ENCODE results near the gene FOSL2.
A peak's percentile ranks its signal among the peaks of the same experiment; 100 is the strongest.

The FOSL2 gene

DNA sequence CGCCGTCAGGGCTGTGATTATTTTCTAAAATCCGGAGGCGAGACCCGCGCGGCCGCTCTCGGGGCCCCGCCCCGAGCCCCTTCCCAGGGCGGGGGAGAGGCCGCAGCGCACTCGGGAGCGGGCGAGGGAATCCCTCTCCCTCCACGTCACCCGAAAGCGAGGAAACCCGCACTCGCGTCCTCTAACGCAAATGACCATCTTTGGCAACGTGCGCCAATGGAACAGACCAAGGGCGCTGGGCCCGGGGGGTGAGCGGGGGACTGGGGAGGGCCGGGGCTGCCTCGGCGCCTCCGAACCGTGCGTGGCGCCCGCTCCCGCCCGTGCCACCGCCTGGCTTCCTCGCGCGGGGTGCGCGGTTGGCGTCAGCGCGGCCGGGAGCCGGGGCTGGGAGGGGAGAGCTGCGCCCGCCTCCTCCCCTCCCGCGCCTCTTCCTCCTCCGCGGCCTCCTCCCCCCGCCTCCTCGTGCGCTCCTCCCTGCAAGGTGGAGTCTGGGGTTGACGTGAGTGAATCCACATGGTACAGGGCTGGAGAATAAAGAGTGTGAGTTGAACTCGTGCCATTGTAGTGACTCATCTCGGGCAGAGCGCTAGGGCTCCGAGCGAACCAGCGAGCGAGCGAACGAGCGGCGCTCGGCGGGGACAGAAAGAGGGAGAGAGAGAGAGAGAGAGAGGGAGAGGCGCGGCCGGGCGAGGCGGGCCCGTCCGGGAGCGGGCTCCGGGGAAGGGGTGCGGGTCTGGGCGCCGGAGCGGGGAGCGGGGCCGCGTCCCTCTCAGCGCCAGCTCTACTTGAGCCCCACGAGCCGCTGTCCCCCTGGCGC lies at the start of gene FOSL2:
FOSL2 (plus strand) TSS at position 562 of the 817 bp plus-strand sequence. CDS start 863 bp downstream, outside the sequence.
- DNase-seq (ENCODE audit: low read depth, low spot score) = peak; percentile 99

DNA sequence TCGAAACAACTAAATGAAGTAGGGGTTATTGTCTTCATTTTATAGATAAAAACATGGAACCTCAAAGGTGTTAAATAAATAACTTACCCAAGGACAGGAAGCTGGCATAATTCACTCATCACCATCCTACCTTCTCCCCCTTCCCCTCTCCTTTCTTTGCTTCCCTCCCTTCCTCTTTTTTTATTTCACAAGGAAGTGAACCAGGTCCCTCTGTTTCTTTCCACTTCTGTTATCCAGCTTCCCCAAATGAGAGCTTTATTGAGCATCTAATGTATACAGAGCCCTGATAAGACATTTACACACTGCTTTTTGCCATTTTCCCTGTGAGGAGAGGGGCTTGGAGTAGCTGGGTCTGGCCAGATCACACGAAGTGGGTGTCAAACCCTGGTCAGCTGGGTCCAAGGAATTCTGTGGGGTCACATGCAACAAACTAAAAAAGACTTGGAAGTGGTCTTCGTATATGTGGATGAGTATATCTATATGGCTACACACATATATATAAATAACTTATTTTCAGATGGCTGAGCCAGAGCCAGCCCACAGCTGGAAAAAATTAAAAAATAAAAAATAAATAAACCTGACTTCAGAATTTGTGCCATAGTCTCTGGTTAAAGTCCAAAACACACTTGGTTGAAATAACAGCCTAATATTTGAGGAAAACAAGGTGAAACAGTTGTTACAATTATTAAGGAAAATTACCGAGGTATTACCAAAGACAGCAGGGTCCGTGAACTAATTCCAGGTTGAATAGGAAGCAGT lies 49.3 kb upstream of the FOSL2 start:
- no peak for DNase-seq (ENCODE audit: low read depth, low spot score)

DNA sequence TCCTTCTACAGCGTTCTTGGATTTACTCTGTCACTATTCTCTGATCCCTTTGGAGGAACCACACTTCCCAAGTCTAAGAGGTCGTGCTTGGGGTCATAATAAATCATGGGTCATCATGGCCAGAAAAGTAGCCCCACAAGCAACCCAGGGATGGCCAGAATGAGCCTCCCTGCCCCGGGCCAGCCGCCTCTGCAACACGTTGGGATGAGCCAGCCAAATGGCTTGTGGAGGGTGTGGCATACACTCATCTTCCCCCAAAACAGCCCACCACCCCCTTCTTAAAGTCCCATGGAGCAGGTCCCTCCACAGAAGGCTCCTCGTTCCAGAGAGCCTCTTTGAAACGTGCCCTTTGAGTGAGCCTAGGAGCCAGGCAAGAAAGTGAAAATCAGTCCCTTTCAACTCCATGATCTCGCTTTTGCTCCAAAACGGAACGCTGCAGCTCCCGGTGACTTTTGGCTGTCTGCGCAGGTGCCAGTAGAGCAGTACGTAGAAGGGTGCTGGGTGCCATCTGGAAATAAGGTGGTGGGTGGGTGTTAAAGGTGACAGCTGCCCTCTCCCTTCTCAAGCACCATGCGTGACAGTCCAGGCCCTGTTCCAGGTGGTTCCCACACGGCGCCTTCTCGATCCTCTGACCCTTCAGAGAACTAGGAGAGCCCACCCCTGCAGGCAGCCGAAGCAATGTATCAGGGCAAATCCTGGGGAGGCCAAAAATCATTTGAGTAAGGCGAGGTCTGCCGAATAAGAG lies 48.5 kb upstream of the FOSL2 start:
- DNase-seq (ENCODE audit: low read depth, low spot score) = no peak

DNA sequence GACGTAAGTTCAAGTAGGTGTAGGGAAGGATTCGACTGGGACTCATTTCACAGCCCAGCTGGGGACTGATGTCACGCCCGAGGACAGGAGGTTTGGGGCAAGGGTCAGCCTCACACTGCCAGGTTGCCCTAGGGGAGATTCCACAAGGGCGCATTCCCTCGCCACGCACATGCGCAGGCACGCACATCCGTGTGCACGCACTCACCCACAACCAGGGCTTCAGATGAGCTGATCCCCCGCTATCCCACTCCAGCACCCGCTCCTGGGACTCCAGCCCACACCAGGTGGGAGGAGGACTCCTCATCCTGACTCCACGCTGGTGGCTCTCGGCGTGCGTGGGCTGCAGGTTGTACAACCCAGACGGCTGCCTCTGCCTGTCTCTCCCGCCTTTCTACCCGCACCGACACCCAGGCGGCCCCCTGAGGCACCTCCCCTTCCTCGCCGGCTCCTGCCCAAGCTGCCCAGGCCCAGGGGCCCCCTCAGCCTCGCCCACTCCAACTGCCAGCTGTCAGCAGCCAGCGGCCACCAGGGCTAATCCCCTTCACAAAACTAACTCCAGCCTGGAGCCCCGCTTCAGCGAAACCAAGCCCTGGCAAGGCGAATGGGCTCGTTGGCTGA lies 47.8 kb upstream of the FOSL2 start:
- no peak for DNase-seq (ENCODE audit: low read depth, low spot score)

DNA sequence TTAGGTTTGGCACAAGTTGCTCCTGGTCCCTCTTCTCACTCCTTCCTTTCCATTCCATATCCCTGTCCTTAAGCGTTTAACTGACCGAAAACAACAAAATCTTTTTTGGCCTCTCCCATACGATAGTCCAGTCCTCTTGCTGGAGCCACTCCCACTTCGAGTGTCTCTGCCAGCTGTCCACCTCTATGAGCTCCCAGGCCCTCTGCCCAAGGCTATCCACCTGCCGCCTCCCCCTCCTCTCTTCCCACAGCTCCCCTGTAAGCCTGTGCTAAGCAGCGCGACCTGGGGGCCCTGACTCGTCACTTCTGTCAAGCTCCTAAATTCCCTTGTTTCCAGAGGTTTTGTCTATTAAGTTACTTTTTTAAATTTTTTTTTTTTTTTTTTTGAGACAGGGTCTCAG lies 47.0 kb upstream of the FOSL2 start:
- no peak for DNase-seq (ENCODE audit: low read depth, low spot score)

DNA sequence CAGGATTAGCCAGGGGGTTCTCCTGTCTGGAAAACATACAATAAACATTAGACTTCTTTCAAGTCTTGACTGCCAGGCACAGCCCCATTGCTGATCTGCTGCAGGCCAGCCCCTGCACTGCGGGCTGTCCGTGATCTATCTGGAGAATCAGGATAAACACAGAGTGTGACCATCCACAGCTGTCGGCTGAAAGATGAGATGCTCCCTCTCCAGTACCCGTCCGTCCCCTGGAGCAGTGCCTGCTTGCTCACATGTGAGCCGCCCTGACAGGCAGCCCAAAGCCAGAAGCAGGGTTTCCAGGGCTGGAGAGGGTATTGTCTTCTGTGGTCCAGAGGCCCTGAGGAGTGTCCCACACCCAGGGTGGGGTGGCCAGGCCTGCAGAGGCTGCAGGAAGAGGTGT lies 46.1 kb upstream of the FOSL2 start:
- DNase-seq (ENCODE audit: low read depth, low spot score) = no peak

DNA sequence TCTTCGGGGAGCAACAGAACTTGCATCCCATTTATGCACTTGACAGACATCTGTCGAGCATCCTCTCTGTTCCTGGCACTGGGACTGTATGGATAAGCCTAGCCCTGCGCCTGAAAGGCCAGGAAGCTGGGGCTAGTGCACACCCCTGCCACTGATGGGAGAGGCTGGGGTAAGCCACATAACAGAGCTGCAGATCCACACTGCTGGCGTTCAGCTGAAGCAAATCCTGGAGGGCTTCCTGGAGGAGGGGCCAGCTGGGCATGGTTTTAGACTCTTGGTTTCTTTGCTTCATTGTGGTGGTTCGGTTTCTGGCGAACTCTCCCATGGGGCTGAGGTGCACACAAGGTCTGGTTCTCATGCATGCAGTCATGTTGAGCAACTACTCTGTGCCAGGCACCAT lies 45.5 kb upstream of the FOSL2 start:
- no peak for DNase-seq (ENCODE audit: low read depth, low spot score)

DNA sequence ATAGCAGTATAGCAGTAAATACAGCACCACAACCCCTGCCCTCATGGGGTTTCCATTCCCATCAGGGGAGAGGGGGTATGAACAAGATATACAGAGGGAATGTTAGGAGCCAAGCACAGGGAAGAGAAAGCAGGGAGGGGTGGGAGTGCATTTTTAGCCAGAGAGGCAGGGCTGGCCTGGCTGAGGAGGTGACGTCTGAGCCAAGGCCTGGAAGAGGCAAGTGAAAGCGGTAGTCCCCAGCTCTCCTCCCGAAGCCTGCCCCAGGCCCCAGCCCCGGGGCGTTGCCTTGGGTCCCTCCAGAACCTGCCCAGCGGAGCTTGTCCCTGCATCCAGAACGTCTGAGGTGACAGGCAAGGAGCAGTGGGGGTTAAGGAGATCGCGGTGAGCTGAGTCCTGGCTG lies 45.1 kb upstream of the FOSL2 start:
- DNase-seq (ENCODE audit: low read depth, low spot score) = no peak

DNA sequence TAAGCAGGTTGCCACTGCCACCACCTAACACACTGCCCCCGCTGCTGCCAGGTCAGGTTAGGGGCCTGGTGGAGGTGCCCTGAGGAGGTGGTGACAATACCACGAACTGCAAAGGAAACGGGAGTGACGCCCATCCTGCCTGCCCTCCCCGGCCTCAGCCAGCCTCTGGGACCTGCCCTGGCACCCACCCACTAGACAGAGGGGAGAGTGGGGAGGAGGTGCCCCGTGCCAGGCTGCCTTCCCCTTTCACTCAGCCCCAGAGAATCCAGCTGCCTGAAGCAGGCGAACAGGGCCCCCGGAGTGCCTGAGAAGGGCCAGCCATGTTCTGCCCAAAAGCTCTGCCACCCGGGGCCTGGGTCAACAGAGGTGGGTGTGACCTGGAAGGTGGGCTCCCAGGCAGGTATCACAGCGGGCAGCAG lies 44.5 kb upstream of the FOSL2 start:
- DNase-seq (ENCODE audit: low read depth, low spot score) = no peak

DNA sequence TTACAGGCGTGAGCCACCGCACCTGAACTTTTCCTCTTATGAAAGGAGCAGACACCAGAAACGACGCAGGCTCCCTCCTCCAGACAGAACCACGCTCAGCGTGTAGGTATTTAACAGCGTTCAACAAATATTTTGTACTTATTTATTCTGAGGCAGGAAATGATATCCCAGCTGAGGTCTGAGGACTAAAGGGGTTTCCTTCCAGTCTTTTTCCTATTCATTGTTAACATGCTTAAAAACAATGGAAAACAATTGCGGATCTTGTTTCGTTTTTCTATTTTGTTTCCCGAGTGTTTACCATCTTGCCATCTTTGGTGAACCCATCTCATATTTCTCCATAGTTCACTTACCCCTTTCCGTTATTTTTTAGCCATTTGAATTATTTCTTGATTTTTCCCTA lies 43.7 kb upstream of the FOSL2 start:
- DNase-seq (ENCODE audit: low read depth, low spot score) = no peak

DNA sequence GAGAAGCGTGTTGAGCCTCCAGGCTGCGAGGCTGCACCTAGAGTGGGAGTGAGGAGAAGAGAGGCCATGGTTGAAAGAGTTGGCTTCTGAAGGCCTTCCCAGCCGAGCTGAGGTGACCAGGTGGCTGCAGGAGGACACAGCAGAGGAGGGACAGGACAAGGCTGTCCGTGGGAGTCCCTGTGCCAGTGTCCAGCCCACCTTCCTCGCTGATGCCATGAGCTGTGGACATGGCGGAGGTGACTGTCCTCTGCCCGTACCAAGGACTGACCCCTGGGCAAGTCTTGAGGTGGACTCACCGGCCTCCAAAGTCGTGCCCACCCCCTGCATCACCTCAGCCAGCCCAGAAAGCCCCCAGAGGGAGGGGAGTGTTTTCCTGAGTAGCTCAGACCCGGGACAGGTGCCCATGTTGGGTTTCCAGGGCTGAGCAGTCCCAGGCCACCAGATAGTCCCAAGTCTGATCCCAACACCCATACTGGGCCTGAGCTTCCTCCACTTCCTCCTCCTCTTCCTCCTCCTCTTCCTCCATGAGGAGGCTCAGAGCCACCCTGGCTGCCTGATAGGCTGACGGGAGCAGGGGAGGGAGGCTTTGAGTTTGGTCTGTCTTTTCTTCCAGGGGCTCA lies 43.0 kb upstream of the FOSL2 start:
- no peak for DNase-seq (ENCODE audit: low read depth, low spot score)

DNA sequence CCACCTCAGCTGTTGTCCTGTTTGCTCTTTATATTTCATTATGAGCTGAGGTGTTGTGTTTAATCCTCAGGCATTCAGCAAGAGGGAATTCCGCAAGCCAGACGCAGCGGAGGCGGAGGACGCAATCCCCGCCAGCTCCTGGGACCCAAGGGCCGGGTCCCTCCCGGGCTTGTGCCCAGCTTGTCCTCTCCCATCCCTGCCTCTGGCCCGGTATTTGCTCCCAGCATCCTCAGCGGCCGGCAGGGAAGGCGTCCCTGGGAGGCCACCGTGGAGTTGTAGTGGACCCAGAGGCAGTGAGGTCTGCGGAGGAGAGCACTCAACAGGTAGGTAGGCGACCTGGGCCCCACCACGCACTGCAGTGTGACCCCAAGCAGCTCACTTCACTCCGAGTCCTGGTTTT lies 42.5 kb upstream of the FOSL2 start:
- no peak for DNase-seq (ENCODE audit: low read depth, low spot score)

DNA sequence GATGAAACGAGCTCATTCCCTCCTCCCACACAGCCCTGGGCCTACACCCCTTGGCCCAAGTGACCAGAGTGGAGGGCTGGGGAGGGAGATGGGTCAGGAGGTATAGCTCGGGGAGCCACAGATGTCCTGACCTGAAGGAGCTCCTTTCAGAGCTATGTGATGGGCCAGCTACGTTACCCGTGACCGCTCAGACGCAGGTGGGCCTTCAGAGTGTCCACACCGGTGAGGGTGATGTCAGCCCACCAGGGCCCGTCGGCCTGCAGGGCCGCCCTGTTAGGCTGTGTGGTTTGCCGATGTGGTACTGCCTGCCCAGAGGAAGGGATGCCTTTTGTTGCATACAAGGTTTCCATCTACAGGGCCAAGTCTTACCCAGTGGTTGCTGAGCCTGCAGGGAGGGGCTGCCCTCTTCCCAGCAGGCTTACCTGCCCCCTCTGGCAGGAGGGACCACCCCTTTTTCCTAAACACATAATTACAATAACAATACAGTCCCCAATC lies 41.8 kb upstream of the FOSL2 start:
- no peak for DNase-seq (ENCODE audit: low read depth, low spot score)

DNA sequence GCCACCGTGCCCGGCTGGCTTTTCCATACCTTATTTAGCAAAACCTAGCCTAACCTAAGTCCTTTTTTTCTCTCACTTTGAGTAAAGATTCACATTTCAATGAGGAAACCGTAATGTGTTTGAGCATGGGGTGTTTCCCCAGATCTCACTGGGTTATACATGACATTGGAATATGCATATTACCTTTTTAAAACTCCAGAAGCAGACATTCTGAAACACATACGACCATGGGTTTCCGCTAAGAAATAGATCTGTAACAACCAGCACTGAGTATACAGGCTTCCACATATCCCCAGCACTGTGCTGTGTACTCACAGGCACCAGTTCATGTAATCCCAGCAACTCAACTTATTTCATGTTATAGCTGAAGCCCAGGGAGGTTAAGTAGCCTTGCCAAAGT lies 41.0 kb upstream of the FOSL2 start:
- no peak for DNase-seq (ENCODE audit: low read depth, low spot score)

DNA sequence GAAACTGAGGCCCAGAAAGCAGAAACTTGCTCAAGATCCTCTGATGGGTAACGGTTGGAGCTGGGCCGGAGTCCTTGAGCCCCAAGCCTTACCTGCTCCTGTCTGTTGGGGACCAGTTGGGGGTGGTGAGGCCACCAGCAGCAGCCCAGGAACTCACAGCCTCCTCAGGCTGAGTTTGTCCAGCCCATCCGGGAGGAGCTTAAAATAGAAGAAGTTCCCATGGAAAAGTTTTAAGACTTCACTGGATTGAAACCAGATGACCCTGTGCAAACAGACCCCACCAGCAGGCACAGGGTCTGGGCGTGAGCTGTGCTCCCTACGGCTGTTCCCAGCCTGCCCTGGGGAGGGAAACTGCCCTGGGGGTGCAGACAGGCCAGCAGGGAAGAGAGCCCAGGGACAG lies 40.6 kb upstream of the FOSL2 start:
- no peak for DNase-seq (ENCODE audit: low read depth, low spot score)

DNA sequence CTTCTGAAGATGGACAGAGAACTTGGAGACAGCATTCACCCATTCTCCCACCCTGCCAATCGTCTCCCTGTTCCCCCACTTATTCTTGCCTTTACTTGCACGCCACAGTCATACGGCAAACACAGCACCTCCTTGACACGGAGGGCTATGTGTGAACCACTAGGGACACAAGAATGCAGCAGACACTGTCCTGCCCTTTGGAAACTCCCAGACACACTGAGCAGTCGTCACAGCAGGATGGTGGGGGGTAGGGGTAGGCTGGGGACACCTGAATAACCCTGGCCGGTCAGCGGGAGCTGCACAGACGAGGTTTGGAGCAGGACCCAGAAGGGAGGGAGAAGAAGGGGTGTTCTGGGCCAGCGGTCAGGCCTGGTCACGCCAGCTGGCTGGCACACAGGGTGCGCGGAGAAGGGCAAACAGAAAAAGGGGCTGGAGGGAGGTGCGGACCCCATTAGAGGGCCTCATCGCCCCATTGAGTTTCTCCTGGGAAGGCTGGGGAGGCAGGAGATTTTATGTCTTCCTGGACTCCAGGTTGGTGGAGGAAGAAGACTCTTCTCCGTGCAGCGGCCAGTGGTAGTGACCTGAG lies 40.0 kb upstream of the FOSL2 start:
- no peak for DNase-seq (ENCODE audit: low read depth, low spot score)

DNA sequence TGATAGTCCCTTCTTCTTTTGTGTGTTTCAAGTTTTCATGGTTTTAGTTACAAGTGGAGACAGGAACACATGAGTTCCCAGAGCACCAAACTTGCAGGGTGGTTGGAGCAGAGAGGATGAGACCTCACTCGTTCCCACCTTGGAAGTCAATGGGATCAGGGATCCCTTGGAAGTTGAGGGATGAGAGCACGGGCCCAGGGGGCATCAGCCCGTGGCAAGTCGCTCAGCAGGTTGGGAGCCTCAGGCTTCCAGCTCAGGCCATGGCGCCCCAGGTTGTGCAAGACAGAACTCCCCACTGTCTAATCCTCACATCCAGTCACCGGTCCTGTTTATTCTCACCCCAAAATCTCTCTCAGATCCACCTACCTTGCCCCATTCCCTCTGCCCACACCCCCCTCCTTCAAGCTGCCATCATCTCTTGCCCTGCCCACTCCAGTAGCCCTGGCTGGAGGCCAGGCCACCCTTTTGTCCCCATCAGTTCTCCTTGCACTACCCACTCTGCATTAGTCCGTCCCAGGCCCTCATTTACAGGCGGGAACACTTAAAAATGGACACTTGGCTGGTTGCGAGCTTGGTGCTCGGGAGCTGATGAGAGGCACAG lies 37.6 kb upstream of the FOSL2 start:
- DNase-seq (ENCODE audit: low read depth, low spot score) = no peak

DNA sequence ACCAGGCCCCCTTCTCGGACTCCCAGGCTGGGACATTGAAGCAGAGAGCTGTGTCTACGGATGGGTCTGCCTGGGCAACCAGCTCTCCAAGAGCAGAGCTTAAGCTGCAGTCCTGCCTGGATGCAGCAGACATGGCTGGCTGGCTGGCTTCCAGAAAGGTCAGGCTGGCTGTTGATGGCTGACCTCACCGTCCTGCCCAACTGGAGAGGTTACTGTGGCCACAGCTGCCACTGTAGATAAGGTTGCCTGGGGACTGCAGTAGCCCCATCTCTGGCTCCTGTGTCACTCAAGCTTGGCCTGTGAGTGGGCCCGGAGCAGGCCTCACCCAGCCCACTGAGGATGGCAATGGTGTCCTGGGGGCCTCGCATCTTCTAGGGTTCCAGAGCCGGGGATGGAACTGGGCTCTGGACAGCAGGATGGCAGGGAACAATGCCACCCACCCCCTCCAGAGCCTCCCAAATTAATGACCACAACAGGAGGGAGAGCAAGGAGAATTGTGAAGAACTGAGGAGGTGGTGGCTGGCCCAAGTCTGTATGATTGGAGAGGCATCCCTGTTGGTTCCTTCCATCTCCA lies 37.0 kb upstream of the FOSL2 start:
- no peak for DNase-seq (ENCODE audit: low read depth, low spot score)

DNA sequence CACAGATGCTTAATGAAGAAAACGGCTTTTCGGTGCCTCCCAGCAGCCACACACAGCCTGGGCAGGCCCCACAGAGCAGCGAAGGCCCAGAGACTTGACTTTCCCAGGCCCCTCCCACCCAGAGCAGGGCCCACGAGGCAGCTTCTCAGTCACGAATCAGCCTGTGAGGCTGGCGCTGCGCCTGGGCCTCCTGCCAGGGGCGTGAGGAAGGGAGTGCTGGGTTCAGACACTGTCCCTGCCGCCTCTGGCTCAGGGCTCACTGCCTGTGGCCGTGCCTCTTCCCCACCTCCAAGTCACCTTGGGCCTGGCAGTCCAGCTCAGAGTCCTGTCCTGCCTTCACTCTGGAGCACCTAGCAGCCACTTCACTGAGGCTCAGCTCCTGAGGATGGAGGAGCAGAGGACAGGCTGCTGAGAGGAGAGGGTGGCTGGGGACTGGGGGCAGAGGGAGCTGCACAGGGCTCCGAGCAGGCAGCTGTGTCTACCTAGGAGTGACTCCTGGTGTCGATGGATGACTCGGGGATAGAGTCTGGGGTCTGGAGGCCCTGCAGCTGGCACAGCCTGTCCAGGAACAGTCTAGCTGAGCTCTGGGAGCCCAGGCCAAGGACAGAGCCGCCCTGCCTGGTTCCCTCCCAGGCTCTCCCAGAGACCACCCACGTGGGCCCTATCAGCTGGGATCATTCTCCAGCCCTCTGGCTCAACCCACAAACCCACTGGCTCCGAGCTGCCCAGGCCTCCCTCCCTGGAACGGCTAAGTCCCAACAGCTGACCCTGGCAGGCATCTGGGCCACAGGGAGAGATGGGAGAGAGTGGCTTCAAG lies 36.4 kb upstream of the FOSL2 start:
- no peak for DNase-seq (ENCODE audit: low read depth, low spot score)
